Bronchial smooth muscle cell (primary cell): ENCODE measurements around the gene B4GALT1. TPM values are rescaled to one million over a fixed set of nuclear protein-coding genes. Genes with fewer than 3 reads are reported as not detected.

Experiments used
- total RNA-seq: library from RNA; depleted of rRNA; stranded (reverse); fragments of >200 nt; gene quantifications from 2 replicates; pipeline ENCODE4 v1.2.1, GENCODE V29; 2014

Gene B4GALT1
- total RNA-seq: 12.5 and 19.9 TPM in 2 replicates

GRCh38 chr9:33167084-33167971 is at the start of gene B4GALT1:
TSS of gene B4GALT1 (minus strand) at chr9:33167336. CDS start at chr9:33167169, 167 bp downstream.

GRCh38 chr9:33076046-33077004 is 90.8 kb downstream of the B4GALT1 start, which contains the start of gene SMU1:
TSS of gene SMU1 (minus strand) at chr9:33076674. CDS start at chr9:33076608, 66 bp downstream.

Other genes with a start within 250 kb of the B4GALT1 start
- gene APTX, start 165.7 kb downstream of the B4GALT1 start, total RNA-seq: 34.3 and 37.7 TPM in 2 replicates
- gene DNAJA1, start 142.1 kb downstream of the B4GALT1 start, total RNA-seq: 124 and 135 TPM in 2 replicates
- 33.1 and 37.5 TPM in 2 replicates for gene SMU1, start 90.7 kb downstream of the B4GALT1 start, total RNA-seq
- gene SPINK4, start 72.8 kb upstream of the B4GALT1 start, total RNA-seq: 0.95 TPM in 1 of 2 replicates, not detected in the other
- 15.5 and 23.3 TPM in 2 replicates for gene BAG1, start 97.4 kb upstream of the B4GALT1 start, total RNA-seq
- gene CHMP5, start 97.7 kb upstream of the B4GALT1 start, total RNA-seq: 117 and 152 TPM in 2 replicates
- gene NFX1, start 123.2 kb upstream of the B4GALT1 start, total RNA-seq: 22.2 and 23.9 TPM in 2 replicates
- gene AQP7, start 235.2 kb upstream of the B4GALT1 start, total RNA-seq: 0.34 and 0.47 TPM in 2 replicates